HepG2 (cell line): ENCODE data around the gene MALT1. TPM values are rescaled to one million over a fixed set of nuclear protein-coding genes. Genes with fewer than 3 reads are reported as not detected.

Source experiments
- ATAC-seq: fragments of 200-7000 bp; cut with Tn5 transposase; 3 replicates; pipeline ENCODE4 v1.9.1; 2020; ENCODE audit warnings: mild to moderate bottlenecking, moderate library complexity
- BruUV-seq: library from RNA; stranded (reverse); fragments of 400-500 nt; replicated peaks from 2 replicates; lab custom pipeline; 2021; lab: Mats Ljungman, UMichigan
- CTCF ChIA-PET: fragments of 300-600 bp; formaldehyde crosslinking; extraction: SDS; loops from one replicate; lab custom pipeline; 2021; ENCODE audit warnings: low total read pairs, inconsistent platforms, low intra/inter-chr PET ratio; lab: Yijun Ruan, JAX
- POLR2A ChIA-PET: fragments of 350-600 bp; sonication (Branson Sonifier 250); formaldehyde crosslinking; loops from one replicate; lab custom pipeline; 2020; ENCODE audit warnings: antibody characterized with exemption, inconsistent platforms; lab: Yijun Ruan, JAX
- DNase-seq: peaks from one replicate; pipeline ENCODE4 v3.0.0-alpha.2; 2015; ENCODE audit warnings: low spot score
- FAIRE-seq: peaks from 3 replicates; lab custom pipeline; 2011; peaks lifted over from hg19 to GRCh38; lab: Jason Lieb, UNC
- H2AFZ ChIP-seq: one replicate; pipeline ENCODE4 v1.6.1; 2011; ENCODE audit warnings: low read length, inconsistent platforms
- H3K27ac ChIP-seq: fragments of 300-600 bp; 3 replicates; pipeline ENCODE4 v1.8.0; 2011; ENCODE audit warnings: mixed run types, mild to moderate bottlenecking, mixed read lengths, low read length, inconsistent platforms; ENCODE audit not compliant: insufficient read depth; ENCODE audit errors: extremely low read length
- H3K27me3 ChIP-seq, 2 experiments: fragments of 200-600 bp in 1 of 2; 2 replicates in 1 of 2; 3 replicates in 1 of 2; pipeline versions ENCODE4 v1.6.0 to v1.8.0; 2011; ENCODE audit warnings: low read length in 2 of 2, mild to moderate bottlenecking in 2 of 2, moderate library complexity in 2 of 2, inconsistent platforms in 1 of 2; ENCODE audit not compliant: insufficient read depth in 2 of 2, control insufficient read depth in 1 of 2
- H3K36me3 ChIP-seq, 2 experiments: fragments of 200-600 bp in 1 of 2; replicated peaks in 1 of 2; 2 replicates in 1 of 2; 3 replicates in 1 of 2; pipeline versions ENCODE4 v1.5.1 to v1.8.0; 2011; ENCODE audit warnings: low read length in 2 of 2, inconsistent platforms in 1 of 2; ENCODE audit not compliant: insufficient read depth in 2 of 2, control insufficient read depth in 1 of 2
- H3K4me1 ChIP-seq: 2 replicates; pipeline ENCODE4 v1.5.1; 2012; ENCODE audit warnings: low read length, inconsistent platforms; ENCODE audit not compliant: insufficient read depth
- H3K4me2 ChIP-seq: 2 replicates; pipeline ENCODE4 v1.6.0; 2011; ENCODE audit warnings: low read depth, low read length, inconsistent platforms
- H3K4me3 ChIP-seq, 3 experiments: fragments of 200-600 bp in 1 of 3; sonication (generic), shearing (Covaris generic) in 1 of 3; replicated peaks in 1 of 3; 2 replicates each; pipeline ENCODE4 v1.5.1; 2011 to 2016; ENCODE audit warnings: low read length in 3 of 3, inconsistent platforms in 2 of 3, low read depth in 2 of 3, mild to moderate bottlenecking in 2 of 3, control low read depth in 1 of 3, mixed read lengths in 1 of 3; ENCODE audit not compliant: insufficient read depth in 1 of 3
- H3K79me2 ChIP-seq: one replicate; pipeline ENCODE4 v1.6.1; 2011; ENCODE audit warnings: low read length, inconsistent platforms; ENCODE audit not compliant: insufficient read depth
- H3K9ac ChIP-seq: 2 replicates; pipeline ENCODE4 v1.6.0; 2011; ENCODE audit warnings: mild to moderate bottlenecking, low read depth, low read length, inconsistent platforms; ENCODE audit not compliant: insufficient read depth
- H3K9me3 ChIP-seq: 2 replicates; pipeline ENCODE4 v1.5.1; 2012; ENCODE audit warnings: mild to moderate bottlenecking, low read length
- H4K20me1 ChIP-seq: 2 replicates; pipeline ENCODE4 v1.6.0; 2011; ENCODE audit warnings: inconsistent platforms, mild to moderate bottlenecking, low read length, moderate library complexity; ENCODE audit not compliant: insufficient read depth
- CBFB ChIP-seq: sonication (generic); formaldehyde crosslinking; IDR thresholded peaks from 2 replicates; pipeline ENCODE4 v1.4.0; 2020; ENCODE audit warnings: missing genetic modification reagents
- CBX1 ChIP-seq: IDR thresholded peaks from one replicate; pipeline ENCODE4 v1.6.1; 2016; ENCODE audit warnings: antibody characterized with exemption, low read depth
- CBX2 ChIP-seq, 2 experiments: fragments of 200-600 bp in 1 of 2; sonication (generic); formaldehyde crosslinking in 1 of 2; IDR thresholded peaks; 2 replicates each; pipeline versions ENCODE4 v1.7.0 to v1.8.1; 2018 to 2022; ENCODE audit warnings: low read depth in 2 of 2, low read length in 1 of 2, mild to moderate bottlenecking in 1 of 2, missing genetic modification reagents in 1 of 2
- HMG20B ChIP-seq: conservative IDR thresholded peaks from 2 replicates; pipeline ENCODE4 v1.6.1; 2016; ENCODE audit warnings: missing genetic modification reagents, missing compliant biosample characterization
- HOXA9 ChIP-seq: sonication (generic); formaldehyde crosslinking; IDR thresholded peaks from 2 replicates; pipeline ENCODE4 v1.8.1; 2022; ENCODE audit warnings: missing genetic modification reagents, mild to moderate bottlenecking, moderate library complexity, borderline replicate concordance
- PHF8 ChIP-seq: sonication (generic); formaldehyde crosslinking; IDR thresholded peaks from 2 replicates; pipeline ENCODE4 v1.5.0; 2020; ENCODE audit warnings: missing genetic modification reagents
- REST ChIP-seq, 2 experiments: IDR thresholded peaks; 2 replicates each; pipeline ENCODE4 v1.6.1; 2011 to 2012; ENCODE audit warnings: low read length in 2 of 2, borderline replicate concordance in 1 of 2, low read depth in 1 of 2, mild to moderate bottlenecking in 1 of 2, moderate library complexity in 1 of 2
- SAP130 ChIP-seq: IDR thresholded peaks from 2 replicates; pipeline ENCODE4 v1.6.1; 2016; ENCODE audit warnings: low read depth
- SMAD1 ChIP-seq: sonication (generic); formaldehyde crosslinking; IDR thresholded peaks from 2 replicates; pipeline ENCODE4 v1.4.0; 2020; ENCODE audit warnings: missing genetic modification reagents, low read depth, mild to moderate bottlenecking, borderline replicate concordance
- SRF ChIP-seq: IDR thresholded peaks from 2 replicates; pipeline ENCODE4 v1.6.1; 2011; ENCODE audit warnings: mild to moderate bottlenecking, low read depth, low read length, moderate library complexity
- THRA ChIP-seq: sonication (generic); formaldehyde crosslinking; IDR thresholded peaks from 2 replicates; pipeline ENCODE4 v1.4.0; 2020; ENCODE audit warnings: missing genetic modification reagents, borderline replicate concordance
- TP53 ChIP-seq: sonication (generic); formaldehyde crosslinking; conservative IDR thresholded peaks from 2 replicates; pipeline ENCODE4 v1.4.0; 2020; ENCODE audit warnings: missing genetic modification reagents
- ZBTB33 ChIP-seq: sonication (generic); formaldehyde crosslinking; IDR thresholded peaks from 2 replicates; pipeline ENCODE4 v1.4.0; 2020; ENCODE audit warnings: missing genetic modification reagents
- ZFP41 ChIP-seq: sonication (generic); formaldehyde crosslinking; IDR thresholded peaks from 2 replicates; pipeline ENCODE4 v1.4.0; 2020; ENCODE audit warnings: mild to moderate bottlenecking, missing genetic modification reagents, borderline replicate concordance
- ZNF292 ChIP-seq: sonication (generic); formaldehyde crosslinking; IDR thresholded peaks from 2 replicates; pipeline ENCODE4 v1.8.1; 2022; ENCODE audit warnings: mild to moderate bottlenecking, low read depth, missing genetic modification reagents, borderline replicate concordance
- ZNF30 ChIP-seq: sonication (generic); formaldehyde crosslinking; IDR thresholded peaks from 2 replicates; pipeline ENCODE4 v1.5.0; 2020; ENCODE audit warnings: mild to moderate bottlenecking, missing genetic modification reagents
- ZNF724P ChIP-seq: sonication (generic); formaldehyde crosslinking; IDR thresholded peaks from 2 replicates; pipeline ENCODE4 v1.8.0; 2022; ENCODE audit warnings: missing genetic modification reagents, borderline replicate concordance
- WGBS: methylation state at CpG from one replicate; pipeline ENCODE4 v1.1.6; 2017; ENCODE audit warnings: low lambda C conversion rate; 5-methylcytosine and 5-hydroxymethylcytosine counted together
- in situ Hi-C: cut with HindIII; loops from 2 replicates; pipeline ENCODE4 v1.10.0; 2017; ENCODE audit warnings: low pct_unique_long_range_greater_than_20kb; ENCODE audit not compliant: extremely low pct_ligation_motif_present
- intact Hi-C: fragments of 100-400 bp; cut with micrococcal nuclease; formaldehyde crosslinking; loops from one replicate; pipeline ENCODE4 v1.10.0; 2022; ENCODE audit not compliant: unreplicated experiment
- polyA plus RNA-seq, 8 experiments: library from polyadenylated mRNA; depleted of rRNA in 3 of 8; stranded (reverse) in 7 of 8; unstranded in 1 of 8; fragments of >200 nt; fragmentation: Illumina TruSeq in 4 of 8; extraction: Trizol in 4 of 8; gene quantifications; 2 replicates each; pipeline versions ENCODE4 v1.2.1 to v1.2.3, GENCODE V29; 2011 to 2016; ENCODE audit warnings: low read depth in 4 of 8, missing spikeins in 1 of 8, mixed read lengths in 1 of 8; ENCODE audit not compliant: insufficient read depth in 1 of 8
- total RNA-seq, 5 experiments: library from RNA; depleted of rRNA; stranded (reverse); fragments of >200 nt; fragmentation: Illumina TruSeq; extraction: Trizol; gene quantifications; 2 replicates each; pipeline ENCODE4 v1.2.3, GENCODE V29; 2016; ENCODE audit warnings: low read depth in 1 of 5

Gene MALT1
- total and polyA plus RNA-seq, 2 of the 13 experiments (the other 11 are each of a cell fraction or from before 2014, with no cell fraction given): 43.9 to 89.0 TPM

- DNase-seq (no peak), FAIRE-seq (no peak), ATAC-seq (no peak)
- Histone ChIP-seq H3K79me2 (peaks cover 24% of the 10 kb centered on the region), H3K4me2 (no peak overlapping the region), H3K9ac (no peak overlapping the region), H3K4me1 (no peaks in the 10 kb centered on the region), H3K27ac (no peak overlapping the region), H3K36me3 (peaks cover 17 to 75% of the 10 kb centered on the region in 2 experiments), H3K27me3 (no peaks in the 10 kb centered on the region), H4K20me1 (peaks cover 3% of the 10 kb centered on the region; the same call in 1 of the 2 replicates), H3K4me3 (no peak overlapping the region), H3K9me3 (no peaks in the 10 kb centered on the region), H2AFZ (no peak overlapping the region)
- in situ Hi-C loops: no loop called here
- ChIA-PET POLR2A (no interaction called here), CTCF (no interaction called here)
- intact Hi-C loops: no loop called here
- no TSS peak for BruUV-seq
- WGBS: 97% methylated on average over 5 of the region's 5 CpGs
- TF ChIP-seq ZFP41 (CRISPR knock-in tag): no peak
- no peak for TF ChIP-seq SAP130 (CRISPR knock-in tag)
- TF ChIP-seq ZNF292 (CRISPR knock-in tag): no peak
- TF ChIP-seq ZNF724P (CRISPR knock-in tag): no peak
- TF ChIP-seq ZNF30 (CRISPR knock-in tag): no peak
- TF ChIP-seq ZBTB33 (CRISPR knock-in tag): no peak
- no peak for TF ChIP-seq PHF8 (CRISPR knock-in tag)
- TF ChIP-seq REST (IDR thresholded peaks at IDR 0.05; ENCODE audit: borderline replicate concordance in 1 of 2, low read depth in 1 of 2, low read length in 2 of 2): no peak
- TF ChIP-seq THRA (CRISPR knock-in tag): no peak
- TF ChIP-seq SRF: no peak
- no peak for TF ChIP-seq CBX1
- no peak for TF ChIP-seq HOXA9 (CRISPR knock-in tag)
- TF ChIP-seq CBFB (CRISPR knock-in tag): no peak
- no peak for TF ChIP-seq TP53 (CRISPR knock-in tag)
- TF ChIP-seq HMG20B (CRISPR knock-in tag): no peak
- no peak for TF ChIP-seq CBX2 (IDR thresholded peaks at IDR 0.05; ENCODE audit: low read depth, low read length)
- no peak for TF ChIP-seq CBX2 (CRISPR knock-in tag; IDR thresholded peaks at IDR 0.05; ENCODE audit: low read depth)
- TF ChIP-seq SMAD1 (CRISPR knock-in tag): no peak
These were observed 24.5 kb downstream of the MALT1 start for GRCh38 chr18:58695772-58696171.
